DOHH2 (cell line): ENCODE results near the gene OR4N2.
"Not testable (repeated sequence)": the region's sequence is repeated elsewhere in the genome, so short reads cannot be mapped to it uniquely, and the experiment has no call there.

Experiments used
- H3F3A ChIP-seq: fragments of 200-600 bp; sonication (generic), shearing (Covaris generic); 2 replicates; pipeline ENCODE4 v1.6.0; 2016; ENCODE audit warnings: antibody characterized with exemption, mild to moderate bottlenecking; ENCODE audit not compliant: control insufficient read depth, insufficient read depth
- H3K27ac ChIP-seq: fragments of 200-600 bp; sonication (generic); 2 replicates; pipeline ENCODE4 v1.5.1; 2014; ENCODE audit warnings: low read depth, mild to moderate bottlenecking, low read length, moderate library complexity
- H3K27me3 ChIP-seq: fragments of 200-600 bp; sonication (generic); 2 replicates; pipeline ENCODE4 v1.6.1; 2014; ENCODE audit warnings: mild to moderate bottlenecking, low read length, mixed read lengths; ENCODE audit not compliant: control insufficient read depth
- H3K36me3 ChIP-seq: fragments of 200-600 bp; sonication (generic); 2 replicates; pipeline ENCODE4 v1.6.1; 2014; ENCODE audit warnings: mild to moderate bottlenecking, low read length, moderate library complexity, mixed read lengths; ENCODE audit not compliant: control insufficient read depth
- H3K4me1 ChIP-seq: fragments of 200-600 bp; sonication (generic); 2 replicates; pipeline ENCODE4 v1.6.1; 2014; ENCODE audit warnings: mild to moderate bottlenecking, low read length, mixed read lengths; ENCODE audit not compliant: control insufficient read depth
- H3K4me2 ChIP-seq: fragments of 200-600 bp; sonication (generic); 2 replicates; pipeline ENCODE4 v1.6.0; 2014; ENCODE audit warnings: mild to moderate bottlenecking, low read length, moderate library complexity
- H3K4me3 ChIP-seq: fragments of 200-600 bp; sonication (generic); 2 replicates; pipeline ENCODE4 v1.5.1; 2014; ENCODE audit warnings: mild to moderate bottlenecking, low read length, mixed read lengths
- H3K79me2 ChIP-seq: fragments of 200-600 bp; sonication (generic); 2 replicates; pipeline ENCODE4 v1.6.1; 2014; ENCODE audit warnings: mild to moderate bottlenecking, low read length, mixed read lengths; ENCODE audit not compliant: control insufficient read depth
- H3K9me2 ChIP-seq: fragments of 200-600 bp; sonication (generic); replicated peaks from 2 replicates; pipeline ENCODE4 v1.6.1; 2014; ENCODE audit warnings: mild to moderate bottlenecking, low read length, mixed read lengths; ENCODE audit not compliant: control insufficient read depth
- H3K9me3 ChIP-seq: fragments of 200-600 bp; sonication (generic); 2 replicates; pipeline ENCODE4 v1.6.1; 2014; ENCODE audit warnings: antibody characterized with exemption, low read length, mixed read lengths; ENCODE audit not compliant: control insufficient read depth, insufficient read depth
- H4K20me1 ChIP-seq: fragments of 200-600 bp; sonication (generic); 2 replicates; pipeline ENCODE4 v1.6.0; 2014; ENCODE audit warnings: low read depth, mild to moderate bottlenecking, antibody characterized with exemption, low read length, moderate library complexity; ENCODE audit not compliant: control insufficient read depth, insufficient read depth
- CTCF ChIP-seq: fragments of 200-600 bp; sonication (generic); IDR thresholded peaks from one replicate; pipeline ENCODE4 v1.5.1; 2014; ENCODE audit warnings: antibody characterized with exemption, mild to moderate bottlenecking, low read depth, low read length; ENCODE audit not compliant: poor library complexity, severe bottlenecking
- EZH2phosphoT487 ChIP-seq: fragments of 200-600 bp; sonication (generic); IDR thresholded peaks from 2 replicates; pipeline ENCODE4 v1.6.1; 2017; ENCODE audit warnings: borderline replicate concordance, mild to moderate bottlenecking, antibody characterized with exemption, low read length, moderate library complexity, mixed read lengths

Gene OR4N2

GRCh38 chr14:19775587-19775986 is 28.0 kb upstream of the OR4N2 start:
- H3K27ac ChIP-seq, result no peak overlapping the region
- H3K9me3 ChIP-seq, result peaks cover 11% of the 10 kb centered on the region

GRCh38 chr14:19785848-19786247 is 17.7 kb upstream of the OR4N2 start:
- H3K79me2 ChIP-seq, H4K20me1 ChIP-seq, H3F3A ChIP-seq, H3K27me3 ChIP-seq, H3K9me3 ChIP-seq, H3K27ac ChIP-seq, H3K4me2 ChIP-seq, H3K4me3 ChIP-seq, H3K4me1 ChIP-seq, H3K36me3 ChIP-seq, H3K9me2 ChIP-seq: not testable (repeated sequence)

More at GRCh38 chr14:19775587-19775986, 28.0 kb upstream of the OR4N2 start:
- Histone ChIP-seq H3K9me2 (no peaks in the 10 kb centered on the region), H3K36me3 (no peaks in the 10 kb centered on the region), H3K4me3 (no peak overlapping the region), H3K27me3 (no peaks in the 10 kb centered on the region), H3K79me2 (no peaks in the 10 kb centered on the region), H3K4me2 (no peak overlapping the region), H3K4me1 (no peaks in the 10 kb centered on the region), H4K20me1 (no peaks in the 10 kb centered on the region), H3F3A (no peaks in the 10 kb centered on the region)
- no peak for TF ChIP-seq EZH2phosphoT487
- TF ChIP-seq CTCF, result no peak

- not testable (repeated sequence) for H3F3A ChIP-seq, H3K9me3 ChIP-seq, H4K20me1 ChIP-seq, H3K9me2 ChIP-seq, H3K4me2 ChIP-seq, H3K27ac ChIP-seq, H3K27me3 ChIP-seq, H3K4me3 ChIP-seq, H3K79me2 ChIP-seq, H3K36me3 ChIP-seq, H3K4me1 ChIP-seq
Observed at GRCh38 chr14:19787318-19787717, 16.3 kb upstream of the OR4N2 start.

GRCh38 chr14:19788150-19788549 is 15.4 kb upstream of the OR4N2 start:
- not testable (repeated sequence) for H3K27me3 ChIP-seq, H3K9me2 ChIP-seq, H4K20me1 ChIP-seq, H3K9me3 ChIP-seq, H3K27ac ChIP-seq, H3K4me3 ChIP-seq, H3F3A ChIP-seq, H3K4me2 ChIP-seq, H3K36me3 ChIP-seq, H3K79me2 ChIP-seq, H3K4me1 ChIP-seq

- not testable (repeated sequence) for H3K4me2 ChIP-seq, H3K36me3 ChIP-seq, H4K20me1 ChIP-seq, H3F3A ChIP-seq, H3K9me3 ChIP-seq, H3K4me1 ChIP-seq, H3K9me2 ChIP-seq, H3K4me3 ChIP-seq, H3K79me2 ChIP-seq, H3K27ac ChIP-seq, H3K27me3 ChIP-seq
Observed at GRCh38 chr14:19796520-19797108, 7.0 kb upstream of the OR4N2 start.
